ENCODE results near the gene SLC2A13.
"Not testable (repeated sequence)": the region's sequence is repeated elsewhere in the genome, so short reads cannot be mapped to it uniquely, and the experiment has no call there.

SLC2A13 gene

DNA sequence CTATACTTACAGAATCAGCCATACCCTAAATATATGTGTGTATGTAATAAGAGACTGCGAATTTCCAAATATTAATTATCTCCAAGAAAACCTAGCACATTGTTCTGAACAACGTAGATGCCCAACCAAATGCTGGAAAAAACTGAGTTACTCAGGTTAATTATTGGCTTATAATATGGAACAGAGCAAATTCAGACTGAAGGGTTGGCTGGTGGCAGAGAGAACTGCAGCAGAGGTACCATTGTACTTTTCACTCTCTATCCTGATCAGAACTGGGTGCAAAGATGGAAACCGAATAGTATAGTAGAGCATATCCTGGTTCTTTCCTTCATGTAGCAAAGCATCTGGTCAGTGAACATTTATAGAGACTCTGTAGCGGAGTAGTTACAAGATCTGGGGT lies 185.7 kb downstream of the SLC2A13 start:
- no peak for DNase-seq

DNA sequence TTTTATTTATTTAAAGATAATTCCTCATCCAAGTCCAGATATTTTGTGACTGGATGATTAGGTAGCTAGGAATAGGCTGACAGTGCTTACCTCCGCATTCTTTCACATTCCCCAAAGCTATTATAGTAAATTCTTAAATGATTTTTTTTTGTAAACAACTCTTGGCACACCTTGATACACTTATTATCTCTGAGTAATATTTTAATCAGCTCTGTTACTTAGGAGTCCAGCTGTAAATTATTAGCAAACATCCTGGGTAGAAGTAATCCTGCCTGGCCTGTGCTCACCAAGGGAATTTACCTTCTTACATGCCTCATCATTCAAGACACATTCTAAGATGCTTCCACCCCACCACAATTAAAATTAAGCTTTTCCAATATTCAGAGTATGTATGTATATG lies 186.1 kb downstream of the SLC2A13 start:
- peak; percentile 24 for DNase-seq

DNA sequence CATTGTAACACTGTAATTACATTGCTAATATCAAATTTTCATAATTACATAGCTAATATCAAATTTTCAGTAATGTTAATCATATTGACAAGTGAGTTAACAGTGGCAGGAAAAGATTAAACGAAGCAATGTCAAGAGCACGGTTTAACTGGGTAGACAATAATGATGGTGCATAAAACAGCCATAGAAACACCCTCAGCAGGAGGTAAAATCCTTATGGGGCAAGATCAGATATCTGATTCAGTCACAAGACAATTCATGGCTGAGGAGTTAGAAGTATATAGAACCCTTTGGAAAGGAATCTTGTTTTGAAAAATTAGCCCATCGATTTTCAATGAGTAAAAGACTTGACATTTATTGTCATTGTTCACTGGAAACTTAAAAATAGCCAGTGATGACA lies 190.6 kb downstream of the SLC2A13 start:
- no peak for DNase-seq

DNA sequence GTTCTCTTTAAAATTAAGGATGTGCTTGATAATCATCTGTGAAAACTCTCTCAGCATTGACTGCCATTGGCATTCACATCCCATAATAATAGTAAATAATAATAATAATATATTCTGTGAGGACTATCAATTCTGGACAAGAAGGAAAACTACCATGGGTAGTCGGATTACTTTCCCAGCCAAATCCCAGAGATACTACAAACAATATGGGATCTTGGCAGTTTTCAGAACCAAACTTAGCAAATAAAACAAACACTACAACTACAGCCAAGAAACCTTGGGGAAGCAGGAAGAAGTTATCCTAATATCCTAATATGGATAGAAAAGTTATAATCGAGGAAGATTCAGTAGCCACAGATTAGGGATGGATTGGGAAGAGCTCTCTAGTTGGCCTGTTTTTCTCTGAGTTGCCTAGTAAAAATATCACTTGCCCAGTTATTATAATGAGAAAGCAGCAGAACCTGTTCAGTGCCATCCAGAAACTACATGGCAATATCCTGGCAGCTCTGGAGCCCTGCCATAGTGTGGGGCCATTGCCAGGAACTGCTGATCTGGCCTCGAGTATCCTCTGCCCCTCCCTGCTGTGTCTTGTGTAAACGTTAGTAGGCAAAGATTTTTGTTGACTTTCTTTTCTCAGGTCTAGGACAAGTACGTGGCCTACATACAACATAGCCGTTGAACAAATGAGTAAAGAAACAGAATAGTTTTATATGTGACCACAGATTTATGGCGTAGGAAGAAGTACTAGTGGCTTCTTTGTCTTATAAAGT lies 193.5 kb downstream of the SLC2A13 start:
- no peak for DNase-seq

DNA sequence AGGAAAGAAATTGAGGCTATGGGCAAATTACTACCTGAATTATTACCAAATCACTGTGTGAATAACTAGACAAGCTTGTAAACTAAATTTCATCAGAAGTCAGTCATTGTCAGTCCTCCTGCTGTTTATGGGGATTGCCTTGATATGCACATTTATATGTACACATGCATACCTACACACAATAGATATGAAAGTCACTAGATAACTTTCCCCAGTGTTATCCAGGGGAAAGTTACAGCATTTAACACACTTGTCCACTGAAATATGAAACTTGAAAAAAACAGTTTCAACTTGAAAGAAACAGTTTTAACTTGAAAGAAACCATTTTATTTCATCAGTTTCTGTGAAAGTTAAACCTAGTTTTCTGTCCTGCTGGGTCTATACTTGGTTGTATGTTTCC lies 199.6 kb downstream of the SLC2A13 start:
- DNase-seq, result no peak

DNA sequence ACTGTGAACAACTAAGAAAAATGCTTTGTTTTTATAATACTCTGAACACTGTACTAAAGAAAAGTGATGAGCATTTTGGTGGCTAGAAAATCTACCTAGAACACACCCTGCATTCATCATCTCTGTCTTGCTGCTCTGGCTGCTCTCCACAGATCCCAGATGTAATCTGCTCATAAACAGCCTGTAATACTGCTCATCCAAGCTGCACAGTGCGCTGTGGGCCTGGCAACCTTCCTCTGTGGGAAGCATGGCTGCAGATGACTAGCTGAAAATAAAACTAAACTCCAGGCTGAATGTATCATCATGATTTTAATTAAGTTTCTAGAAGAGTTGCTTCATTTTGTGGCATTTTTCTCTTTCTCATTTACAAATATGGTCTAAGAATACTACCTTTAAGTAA lies 200.7 kb downstream of the SLC2A13 start:
- no peak for DNase-seq

DNA sequence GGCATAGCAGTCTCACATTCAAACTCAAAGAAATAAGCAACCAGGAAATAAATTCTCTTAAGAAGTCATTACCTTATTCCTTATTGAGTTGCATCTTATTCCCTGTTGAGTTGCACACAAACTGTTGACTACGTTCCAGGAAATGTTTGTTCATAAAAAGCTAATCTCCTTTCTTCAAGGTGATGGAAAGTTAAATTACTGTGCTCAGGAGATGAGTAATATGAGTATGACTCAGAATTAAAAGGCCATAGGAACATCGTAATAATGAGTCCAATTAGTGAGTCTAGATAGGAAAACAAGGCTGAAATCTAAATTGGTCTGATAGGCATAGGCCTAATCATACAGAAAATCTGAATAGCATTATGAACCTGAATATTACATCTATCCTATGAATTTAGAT lies 203.1 kb downstream of the SLC2A13 start:
- no peak for DNase-seq

DNA sequence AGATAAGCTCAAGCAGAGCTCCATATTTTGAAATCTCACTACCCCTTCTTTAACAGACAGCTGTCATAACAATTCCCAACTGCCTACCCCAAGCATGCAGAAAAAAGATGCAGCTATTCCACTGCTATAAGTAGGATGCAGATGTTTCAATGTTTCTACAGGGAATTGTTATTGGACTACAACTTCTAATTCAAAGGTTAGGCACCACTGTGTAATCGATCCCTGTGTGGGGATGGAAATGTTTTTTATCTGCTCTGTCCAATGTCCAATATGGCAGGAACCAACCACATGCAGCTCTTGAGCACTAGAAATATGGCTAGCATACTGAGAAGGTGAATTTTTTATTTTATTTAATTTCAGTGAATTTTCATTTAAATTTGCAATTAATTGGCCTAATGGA lies 208.6 kb downstream of the SLC2A13 start:
- DNase-seq, result no peak

DNA sequence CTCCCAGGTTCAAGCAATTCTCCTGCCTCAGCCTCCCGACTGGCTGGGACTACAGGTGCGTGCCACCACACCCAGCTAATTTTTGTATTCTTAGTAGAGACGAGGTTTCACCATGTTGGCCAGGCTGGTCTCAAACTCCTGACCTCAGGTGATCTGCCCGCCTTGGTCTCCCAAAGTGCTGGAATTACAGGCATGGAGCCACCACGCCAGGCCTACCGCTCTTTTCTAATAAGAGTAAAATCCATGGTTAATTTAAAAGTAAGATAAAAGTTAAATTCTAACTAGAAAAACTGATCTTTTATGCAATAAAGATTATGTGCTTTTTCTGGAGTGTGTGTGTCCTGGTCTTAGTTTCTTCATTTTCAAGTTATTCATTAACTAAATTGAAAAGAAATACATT lies 212.5 kb downstream of the SLC2A13 start:
- not testable (repeated sequence) for DNase-seq

DNA sequence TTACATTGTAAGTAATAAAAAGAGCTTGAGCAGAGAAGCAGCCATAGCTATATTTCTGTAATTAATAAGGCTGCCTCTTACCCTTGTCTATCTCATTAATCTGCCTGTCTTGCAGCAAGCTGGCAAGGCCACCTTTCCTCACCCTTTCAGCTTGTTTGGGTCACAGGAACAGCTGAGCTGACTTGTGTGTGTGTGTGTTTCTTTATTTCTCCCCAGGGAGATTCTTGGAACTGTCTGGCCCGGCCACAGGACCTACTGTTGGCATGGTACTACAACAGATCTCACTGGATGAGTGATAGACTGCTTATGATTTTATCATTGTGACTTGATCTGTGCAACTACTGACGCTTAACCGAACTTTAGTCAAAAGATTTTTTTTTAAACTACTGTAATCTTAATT lies 213.7 kb downstream of the SLC2A13 start:
- DNase-seq, result no peak

DNA sequence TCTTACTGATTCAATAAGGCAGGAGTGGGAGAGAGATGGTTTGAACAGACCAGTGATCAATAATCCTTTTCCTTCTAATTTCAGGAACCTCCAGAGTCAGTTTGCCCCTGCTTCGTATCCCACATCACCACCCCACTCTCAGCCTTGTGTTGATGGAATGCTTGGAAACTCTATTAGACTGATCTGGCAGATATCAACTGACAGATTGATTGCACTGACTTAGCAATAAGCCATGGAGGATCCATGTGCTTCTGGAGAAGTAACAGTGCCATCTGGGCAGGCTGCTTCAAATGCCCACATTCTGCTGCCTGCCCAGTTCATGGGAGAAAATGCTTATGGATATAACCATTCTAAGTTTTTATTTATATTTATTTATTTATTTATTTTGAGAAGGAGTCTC lies 218.0 kb downstream of the SLC2A13 start:
- no peak for DNase-seq

DNA sequence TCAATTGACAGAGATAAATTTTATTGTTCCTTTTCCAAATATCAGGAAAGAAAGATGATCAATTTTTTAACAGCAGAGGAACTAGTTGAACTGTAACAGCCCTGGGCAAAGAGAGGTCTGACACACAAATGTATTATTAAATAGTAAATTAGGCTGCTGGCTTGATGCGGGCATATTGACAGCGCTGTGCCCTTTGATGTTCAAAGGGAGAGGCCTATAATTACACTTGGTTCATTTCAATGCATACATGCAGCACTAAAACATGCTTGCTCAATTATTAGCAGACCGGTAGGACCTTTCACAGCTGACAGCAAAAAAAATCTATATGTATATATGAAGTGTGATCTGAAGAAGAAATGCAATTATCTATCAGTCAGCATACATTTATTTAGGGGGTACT lies 219.8 kb downstream of the SLC2A13 start:
- no peak for DNase-seq

DNA sequence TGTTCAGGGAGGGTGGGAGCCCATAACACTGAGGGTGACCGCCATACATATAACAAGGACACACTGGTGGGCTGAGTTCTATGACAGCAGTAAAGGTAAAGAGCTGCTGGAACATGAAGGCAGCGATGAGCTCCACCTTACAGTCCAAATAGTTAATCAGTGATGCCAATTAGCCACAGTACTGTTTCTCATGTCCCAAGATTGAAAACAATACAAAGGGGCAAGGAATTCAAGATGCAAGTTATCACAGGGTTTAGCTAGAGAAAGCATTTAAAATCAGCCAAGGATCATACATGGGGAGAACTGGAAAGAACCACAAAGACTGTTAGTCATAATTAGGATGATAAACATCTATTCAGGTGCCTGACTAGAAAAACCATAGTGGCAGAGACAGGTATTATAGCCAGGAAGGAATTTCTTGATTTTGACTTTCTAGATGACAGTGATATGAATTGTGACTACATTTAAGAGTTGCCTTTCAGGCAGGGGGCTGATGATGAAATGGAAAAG lies 221.2 kb downstream of the SLC2A13 start:
- DNase-seq, result no peak

DNA sequence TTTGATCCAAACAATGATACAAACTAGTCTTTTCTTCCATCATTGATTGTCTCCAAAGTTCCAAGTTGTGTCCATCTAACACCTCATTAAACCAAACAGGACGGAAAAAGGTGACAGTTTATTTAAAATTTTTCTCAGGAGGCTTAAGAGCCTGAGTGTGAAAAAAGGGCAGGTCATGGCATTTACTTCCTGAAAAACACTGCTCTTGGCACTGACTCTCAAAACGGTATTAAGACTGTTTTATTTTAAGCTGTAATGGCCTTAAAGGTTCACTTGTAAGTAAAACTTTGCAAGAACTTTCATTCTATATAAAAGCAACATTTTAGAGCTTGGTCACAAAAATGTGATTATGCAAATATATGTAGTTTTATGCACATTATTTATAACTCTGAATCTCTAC lies 222.5 kb downstream of the SLC2A13 start:
- DNase-seq, result no peak

DNA sequence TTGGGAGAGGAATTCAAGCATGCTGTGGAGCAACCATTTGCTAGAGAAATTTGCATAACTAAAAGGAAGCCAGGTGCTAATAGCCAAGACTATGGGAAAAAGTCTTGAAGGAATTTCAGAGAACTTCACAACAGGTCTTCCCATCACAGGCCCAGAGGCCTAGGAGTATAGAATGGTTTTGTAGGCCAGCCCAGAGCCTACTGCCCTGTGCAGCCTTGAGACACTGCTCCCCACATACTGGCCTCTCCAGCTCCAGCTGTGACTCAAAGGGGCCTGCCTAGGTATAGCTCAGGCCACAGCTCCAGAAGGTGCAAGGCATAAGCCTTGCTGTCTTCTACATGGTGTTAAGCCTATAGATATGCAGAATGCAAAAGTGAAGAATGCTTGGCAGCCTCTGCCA lies 227.1 kb downstream of the SLC2A13 start:
- no peak for DNase-seq

DNA sequence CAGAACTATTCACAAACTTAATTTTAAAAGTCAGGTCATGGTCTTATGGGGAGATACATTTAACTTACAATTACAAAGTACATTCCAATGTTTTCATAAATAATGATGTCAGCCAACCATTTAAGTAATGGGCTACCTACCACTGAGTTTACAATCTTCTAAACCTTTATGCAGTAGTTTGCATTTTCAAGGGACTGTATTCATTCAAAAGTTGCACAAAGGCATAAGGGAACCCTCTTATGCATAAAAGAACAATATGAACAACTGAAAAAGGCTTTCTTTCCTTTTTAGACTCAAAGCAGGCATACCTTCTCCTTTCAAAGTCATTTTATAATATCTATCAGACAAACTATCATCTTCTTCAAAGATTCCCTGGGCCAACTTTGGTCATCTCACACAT lies 230.2 kb downstream of the SLC2A13 start:
- no peak for DNase-seq

DNA sequence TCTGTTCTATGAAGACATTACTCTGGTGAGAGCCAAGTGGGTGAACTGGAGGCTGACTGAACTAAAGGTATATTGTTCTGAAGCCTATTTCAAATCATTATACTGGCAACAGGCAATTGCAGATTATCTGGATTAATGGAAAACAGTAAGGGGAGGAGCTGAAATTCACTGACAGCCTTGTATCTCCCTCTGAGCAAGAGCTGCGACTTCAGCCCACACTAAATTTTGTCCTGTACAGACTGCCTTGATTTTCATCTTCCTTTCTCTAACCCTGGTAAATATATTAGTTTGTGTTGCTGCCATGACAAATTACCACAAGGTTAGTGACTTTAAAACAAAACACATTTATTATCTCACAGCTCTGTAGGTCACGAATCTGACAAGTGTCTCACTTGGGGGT lies 231.1 kb downstream of the SLC2A13 start:
- no peak for DNase-seq

DNA sequence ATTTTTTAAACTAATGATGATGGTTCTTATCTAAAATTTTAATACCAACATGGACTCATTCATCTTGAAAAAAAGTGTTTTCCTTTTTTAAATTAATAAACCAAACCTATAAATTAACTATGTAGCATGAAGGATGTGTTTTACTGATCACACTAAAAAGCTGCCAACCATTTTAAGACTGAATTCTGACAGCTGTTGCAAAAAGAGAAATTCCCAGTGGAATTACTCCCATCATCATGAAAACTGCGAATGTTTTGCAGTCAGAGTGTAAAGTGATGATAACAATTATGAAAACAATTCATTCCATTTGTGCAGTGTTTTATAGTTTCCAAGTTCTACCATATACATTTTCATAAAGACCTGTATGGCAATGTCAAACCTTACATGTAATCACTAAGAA lies 232.8 kb downstream of the SLC2A13 start:
- DNase-seq, result no peak

DNA sequence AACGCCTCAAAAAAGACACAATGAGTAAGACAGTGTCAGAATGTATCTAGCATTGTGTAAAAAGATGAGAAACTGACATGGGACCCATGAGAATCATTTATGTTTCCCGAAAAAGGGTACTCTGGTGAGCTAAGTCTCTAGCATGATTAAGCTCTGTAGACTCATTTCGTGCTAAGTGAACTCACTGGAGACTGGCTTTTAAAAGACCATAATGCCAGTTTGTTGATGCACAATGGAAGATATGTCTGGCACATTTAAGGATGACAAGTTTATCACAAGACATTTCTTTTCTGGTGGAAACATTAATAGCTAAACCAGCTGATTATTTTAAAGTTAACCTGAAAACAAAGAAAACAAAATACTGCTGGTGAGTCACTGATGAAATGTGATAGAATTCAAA lies 233.5 kb downstream of the SLC2A13 start:
- peak; percentile 48 for DNase-seq

DNA sequence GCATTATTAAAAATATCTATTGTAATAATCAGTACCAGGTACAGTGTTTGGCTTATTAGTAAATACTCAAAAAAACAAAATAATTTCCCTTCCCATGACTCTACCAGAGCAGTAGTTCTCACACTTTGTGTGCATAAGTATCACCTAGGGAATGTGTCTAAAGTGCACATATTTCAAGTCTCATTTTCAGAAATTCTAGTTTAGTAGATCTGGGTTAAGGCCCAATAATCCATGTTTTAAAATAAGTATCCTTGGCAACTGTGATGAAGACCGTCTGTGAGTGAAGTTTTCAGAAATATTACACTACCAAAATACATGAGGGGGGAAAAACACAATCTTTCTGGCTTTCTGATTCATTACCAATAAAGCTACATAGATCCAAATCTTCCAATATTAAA lies 237.6 kb downstream of the SLC2A13 start:
- DNase-seq, result no peak

DNA sequence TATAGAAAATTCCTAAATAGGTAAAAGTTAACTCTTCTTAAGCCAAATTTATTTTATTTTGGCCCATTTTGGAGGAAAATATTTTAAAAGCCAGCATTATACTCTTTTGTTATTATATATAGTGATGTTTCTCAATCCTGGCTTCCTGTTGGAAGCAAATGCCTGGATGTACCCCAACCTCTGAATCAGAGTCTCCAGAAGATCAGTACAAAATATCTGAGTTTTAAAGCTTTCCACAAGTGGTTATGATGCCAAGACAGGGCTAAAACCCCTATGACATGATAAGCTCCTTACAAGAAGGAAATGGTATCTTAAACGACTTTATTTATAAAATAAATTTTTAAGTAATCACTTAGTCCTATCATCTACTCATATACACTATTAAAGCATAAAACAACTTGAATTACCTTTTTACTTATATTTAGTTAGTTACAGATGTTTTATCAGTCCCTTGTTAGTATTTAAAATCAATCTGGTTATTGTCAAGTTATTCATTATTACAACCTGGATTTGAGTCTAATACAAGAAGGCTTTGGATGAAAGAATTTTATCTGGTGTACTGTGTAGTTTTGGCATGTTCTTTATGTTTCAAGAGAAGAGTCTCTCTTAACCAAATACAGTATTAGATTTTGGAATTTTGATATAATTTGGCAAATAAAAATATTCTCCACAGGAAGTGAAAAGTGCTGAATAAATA lies 238.1 kb downstream of the SLC2A13 start:
- DNase-seq, result no peak

DNA sequence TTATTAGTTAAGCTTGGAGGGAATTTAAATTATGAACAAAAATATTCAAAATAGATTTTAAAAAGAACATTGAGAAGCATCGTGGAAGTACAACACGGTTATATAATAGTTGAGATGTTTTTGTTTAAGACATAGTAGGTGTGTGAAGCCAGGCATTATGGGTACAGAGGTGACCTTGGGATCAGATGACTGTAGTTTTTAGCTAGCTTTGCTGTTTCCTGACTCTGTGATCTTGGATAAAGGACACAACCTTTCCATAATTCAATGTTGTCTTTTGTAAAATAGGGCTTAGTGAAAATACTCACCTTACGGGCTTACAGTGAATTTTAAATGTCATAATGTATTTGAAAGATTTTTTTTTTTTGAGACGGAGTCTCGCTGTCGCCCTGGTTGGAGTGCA lies 239.7 kb downstream of the SLC2A13 start:
- DNase-seq, result no peak

DNA sequence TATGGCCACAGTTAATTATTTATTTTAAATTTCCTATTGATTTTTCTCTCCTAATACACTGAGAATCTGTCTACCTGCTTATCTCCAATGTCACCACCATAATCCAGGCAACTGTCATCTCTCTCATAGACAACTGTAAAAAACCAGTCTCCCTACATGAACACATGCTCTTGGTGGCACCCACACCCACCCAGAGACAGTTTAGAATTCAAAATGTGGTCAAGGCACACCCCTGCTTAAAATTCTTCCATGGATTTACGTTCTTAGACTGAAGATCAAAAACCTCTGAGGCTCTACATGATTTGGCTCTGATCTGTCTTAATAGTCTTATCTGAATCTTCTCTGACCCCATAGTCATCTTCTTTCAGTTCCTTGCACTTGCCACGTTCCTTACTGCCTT lies 245.2 kb downstream of the SLC2A13 start:
- DNase-seq, result no peak

DNA sequence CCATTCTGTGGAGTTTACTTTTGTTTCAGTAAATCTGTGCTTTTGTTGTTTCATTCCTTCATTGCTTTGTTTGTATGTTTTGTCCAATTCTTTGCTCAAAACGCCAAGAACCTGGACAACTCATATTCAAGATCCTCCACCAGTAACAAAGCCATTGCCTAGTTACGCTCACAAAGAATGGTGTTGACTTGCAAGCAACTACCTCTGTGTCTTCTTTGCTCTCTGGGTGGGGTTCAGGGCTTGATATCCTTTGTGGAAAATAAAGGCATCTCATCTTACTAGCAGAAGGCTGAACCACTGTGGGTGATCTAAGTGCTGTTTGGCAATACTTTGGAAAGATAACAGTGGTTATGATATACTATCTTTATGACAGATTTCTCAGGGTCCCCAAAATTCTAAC lies 252.9 kb downstream of the SLC2A13 start:
- no peak for DNase-seq

DNA sequence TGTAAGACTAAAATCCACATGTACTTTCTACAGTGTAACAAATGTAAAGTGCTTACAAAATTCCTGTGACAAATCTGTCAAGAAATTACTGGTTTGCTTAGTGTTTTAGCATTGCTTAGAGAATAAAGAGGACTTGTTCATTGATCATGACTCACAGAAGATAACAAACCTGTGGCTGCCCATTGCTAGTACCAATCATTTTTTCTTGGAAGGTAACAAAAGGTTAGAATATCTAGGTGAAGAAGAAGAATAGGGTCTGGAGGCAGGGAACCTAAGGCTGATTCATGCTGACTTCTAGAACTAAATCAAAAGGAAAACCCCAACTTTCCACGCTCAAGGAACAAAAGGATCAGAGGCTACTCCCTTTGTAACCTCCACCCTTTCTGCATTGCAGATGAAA lies 253.5 kb downstream of the SLC2A13 start:
- DNase-seq, result peak; percentile 21
